CD14-positive monocyte (primary cell): ENCODE results near the gene BID. TPM values are rescaled to one million over a fixed set of nuclear protein-coding genes. Genes with fewer than 3 reads are reported as not detected.
"Not testable (repeated sequence)": the region's sequence is repeated elsewhere in the genome, so short reads cannot be mapped to it uniquely, and the experiment has no call there.

ENCODE experiments used
- DNase-seq, 3 donors: peaks; one replicate each; pipeline ENCODE4 v3.0.0-alpha.2; 2011 to 2022
- H2AFZ ChIP-seq: 2 replicates; pipeline ENCODE4 v1.6.0; 2012; ENCODE audit warnings: mild to moderate bottlenecking, low read depth, low read length, inconsistent platforms; ENCODE audit not compliant: insufficient read depth, poor library complexity, severe bottlenecking
- H3K27ac ChIP-seq, 2 donors: 1 replicate in 1 of 2; 2 replicates in 1 of 2; pipeline ENCODE4 v1.5.1; 2012 to 2013; ENCODE audit warnings: low read length in 2 of 2, control low read depth in 1 of 2, inconsistent platforms in 1 of 2, low read depth in 1 of 2, mild to moderate bottlenecking in 1 of 2
- H3K27me3 ChIP-seq, 2 donors: one replicate each; pipeline versions ENCODE4 v1.6.0 to v1.6.1; 2011 to 2013; ENCODE audit warnings: low read length in 2 of 2; ENCODE audit not compliant: control insufficient read depth in 2 of 2, insufficient read depth in 2 of 2
- H3K36me3 ChIP-seq, 2 donors: replicated peaks in 1 of 2; 1 replicate in 1 of 2; 2 replicates in 1 of 2; pipeline versions ENCODE4 v1.5.1 to v1.6.1; 2012 to 2013; ENCODE audit warnings: low read length in 2 of 2, control low read depth in 1 of 2, inconsistent platforms in 1 of 2, mild to moderate bottlenecking in 1 of 2; ENCODE audit not compliant: insufficient read depth in 2 of 2, control insufficient read depth in 1 of 2
- H3K4me1 ChIP-seq, 2 donors: 1 replicate in 1 of 2; 2 replicates in 1 of 2; pipeline versions ENCODE4 v1.5.1 to v1.6.1; 2012 to 2013; ENCODE audit warnings: low read length in 2 of 2, control low read depth in 1 of 2, inconsistent platforms in 1 of 2, mild to moderate bottlenecking in 1 of 2, moderate library complexity in 1 of 2; ENCODE audit not compliant: insufficient read depth in 2 of 2, control insufficient read depth in 1 of 2
- H3K4me2 ChIP-seq: replicated peaks from 2 replicates; pipeline ENCODE3; 2012; ENCODE audit warnings: low read length, moderate library complexity, mild to moderate bottlenecking; ENCODE audit not compliant: poor library complexity, severe bottlenecking; ENCODE audit errors: extremely low read depth
- H3K4me3 ChIP-seq, 3 experiments: fragments of 200-600 bp in 1 of 3; sonication (generic) in 1 of 3; replicated peaks in 1 of 3; 1 replicate in 2 of 3; 2 replicates in 1 of 3; pipeline ENCODE4 v1.5.1; 2011 to 2013; ENCODE audit warnings: low read length in 3 of 3, mild to moderate bottlenecking in 3 of 3, control low read depth in 2 of 3, low read depth in 2 of 3, inconsistent platforms in 1 of 3, moderate library complexity in 1 of 3
- H3K79me2 ChIP-seq: 2 replicates; pipeline ENCODE4 v1.6.0; 2012; ENCODE audit warnings: mild to moderate bottlenecking, control low read depth, inconsistent platforms, low read length, moderate library complexity; ENCODE audit not compliant: insufficient read depth
- H3K9ac ChIP-seq: 2 replicates; pipeline ENCODE4 v1.6.0; 2017; ENCODE audit warnings: low read length, mild to moderate bottlenecking; ENCODE audit not compliant: insufficient read depth, poor library complexity, severe bottlenecking
- H3K9me3 ChIP-seq, 2 donors: replicated peaks in 1 of 2; 1 replicate in 1 of 2; 2 replicates in 1 of 2; pipeline versions ENCODE4 v1.5.1 to v1.6.1; 2012 to 2013; ENCODE audit warnings: low read length in 2 of 2, control low read depth in 1 of 2; ENCODE audit not compliant: control insufficient read depth in 1 of 2, insufficient read depth in 1 of 2
- H4K20me1 ChIP-seq: 2 replicates; pipeline ENCODE4 v1.6.0; 2012; ENCODE audit warnings: mild to moderate bottlenecking, low read length, control low read depth, moderate library complexity; ENCODE audit not compliant: insufficient read depth
- H3K27ac Mint-ChIP-seq, 7 donors: one replicate each; pipeline ENCODE4 v1.8.0; 2020; ENCODE audit warnings: mild to moderate bottlenecking in 7 of 7, mixed read lengths in 7 of 7, moderate library complexity in 6 of 7, inconsistent platforms in 2 of 7
- H3K27me3 Mint-ChIP-seq, 3 donors: one replicate each; pipeline ENCODE4 v1.8.0; 2021 to 2022; ENCODE audit warnings: low read depth in 3 of 3, mild to moderate bottlenecking in 3 of 3, mixed read lengths in 3 of 3, moderate library complexity in 3 of 3, inconsistent platforms in 1 of 3
- H3K36me3 Mint-ChIP-seq, 2 donors: one replicate each; pipeline ENCODE4 v1.8.0; 2020; ENCODE audit warnings: mixed read lengths in 2 of 2, inconsistent platforms in 1 of 2, mild to moderate bottlenecking in 1 of 2
- H3K4me1 Mint-ChIP-seq: one replicate; pipeline ENCODE4 v1.8.0; 2020; ENCODE audit warnings: mild to moderate bottlenecking, mixed read lengths
- H3K4me3 Mint-ChIP-seq, 2 donors: one replicate each; pipeline ENCODE4 v1.8.0; 2020; ENCODE audit warnings: mild to moderate bottlenecking in 2 of 2, mixed read lengths in 2 of 2, moderate library complexity in 1 of 2
- H3K9me3 Mint-ChIP-seq, 7 donors: one replicate each; pipeline ENCODE4 v1.8.0; 2020 to 2022; ENCODE audit warnings: mixed read lengths in 7 of 7, mild to moderate bottlenecking in 6 of 7, moderate library complexity in 6 of 7, inconsistent platforms in 2 of 7
- WGBS: methylation state at CpG from one replicate; pipeline ENCODE4 v1.1.5; 2013; ENCODE audit warnings: missing lambda C conversion rate; ENCODE audit not compliant: insufficient coverage; 5-methylcytosine and 5-hydroxymethylcytosine counted together
- intact Hi-C, 2 donors: fragments of 100-400 bp; cut with micrococcal nuclease; formaldehyde crosslinking; loops; one replicate each; pipeline versions ENCODE4 v1.15.0 to v1.15.1; 2023
- polyA plus RNA-seq, 3 donors: library from polyadenylated mRNA; depleted of rRNA in 1 of 3; unstranded in 2 of 3; stranded (reverse) in 1 of 3; fragments of 300-500 nt in 2 of 3; fragments of >200 nt in 1 of 3; fragmentation: Illumina TruSeq in 2 of 3; gene quantifications; 1 replicate in 2 of 3; 2 replicates in 1 of 3; pipeline ENCODE4 v1.2.3, GENCODE V29; 2012 to 2021
- TF ChIP-seq, protein P1 (sequence below): fragments of 200-600 bp; IDR thresholded peaks from one replicate; pipeline ENCODE4 v1.8.0; 2022; ENCODE audit warnings: antibody characterized with exemption, mild to moderate bottlenecking

Gene BID
- polyA plus RNA-seq, 3 donors = 199 to 423 (median 391) TPM

GRCh38 chr22:17699696-17700340 lies 74.5 kb downstream of the BID start:
- no peaks in the 10 kb centered on the region for H3K27me3 ChIP-seq
- H3K4me3 ChIP-seq = peak overlapping the region in 1 of 3 experiments; percentile 6
- peaks cover 0 to 4% (median 0%) of the 10 kb centered on the region in 7 donors for H3K9me3 Mint-ChIP-seq
- peaks cover 23 to 37% of the 10 kb centered on the region in 2 donors for H3K36me3 ChIP-seq
- no peaks in the 10 kb centered on the region for H4K20me1 ChIP-seq
- peaks cover 28 to 36% of the 10 kb centered on the region in 2 donors for H3K36me3 Mint-ChIP-seq
- peaks cover 46% of the 10 kb centered on the region for H3K4me1 Mint-ChIP-seq
- H3K27ac Mint-ChIP-seq = peak overlapping the region; percentile 33 to 87 (median 78)
- no peaks in the 10 kb centered on the region for H3K9me3 ChIP-seq
- H3K27ac ChIP-seq = peak overlapping the region in 1 of 2 donors; percentile 47
- DNase-seq = peak; percentile 62 to 78 (median 68)
- intact Hi-C loops = no loop called here
- TF ChIP-seq, protein P1, sequence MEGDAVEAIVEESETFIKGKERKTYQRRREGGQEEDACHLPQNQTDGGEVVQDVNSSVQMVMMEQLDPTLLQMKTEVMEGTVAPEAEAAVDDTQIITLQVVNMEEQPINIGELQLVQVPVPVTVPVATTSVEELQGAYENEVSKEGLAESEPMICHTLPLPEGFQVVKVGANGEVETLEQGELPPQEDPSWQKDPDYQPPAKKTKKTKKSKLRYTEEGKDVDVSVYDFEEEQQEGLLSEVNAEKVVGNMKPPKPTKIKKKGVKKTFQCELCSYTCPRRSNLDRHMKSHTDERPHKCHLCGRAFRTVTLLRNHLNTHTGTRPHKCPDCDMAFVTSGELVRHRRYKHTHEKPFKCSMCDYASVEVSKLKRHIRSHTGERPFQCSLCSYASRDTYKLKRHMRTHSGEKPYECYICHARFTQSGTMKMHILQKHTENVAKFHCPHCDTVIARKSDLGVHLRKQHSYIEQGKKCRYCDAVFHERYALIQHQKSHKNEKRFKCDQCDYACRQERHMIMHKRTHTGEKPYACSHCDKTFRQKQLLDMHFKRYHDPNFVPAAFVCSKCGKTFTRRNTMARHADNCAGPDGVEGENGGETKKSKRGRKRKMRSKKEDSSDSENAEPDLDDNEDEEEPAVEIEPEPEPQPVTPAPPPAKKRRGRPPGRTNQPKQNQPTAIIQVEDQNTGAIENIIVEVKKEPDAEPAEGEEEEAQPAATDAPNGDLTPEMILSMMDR = no peak
- no peaks in the 10 kb centered on the region for H3K27me3 Mint-ChIP-seq
- H3K4me2 ChIP-seq = peak overlapping the region; percentile 40
- WGBS = 60% methylated on average over 1 of the region's 7 CpGs
- H2AFZ ChIP-seq = peak overlapping the region; percentile 9
- no peak overlapping the region for H3K9ac ChIP-seq
- H3K79me2 ChIP-seq = peaks cover 49% of the 10 kb centered on the region
- peaks cover 38 to 50% of the 10 kb centered on the region in 2 donors for H3K4me1 ChIP-seq
- H3K4me3 Mint-ChIP-seq = peak overlapping the region in 1 of 2 donors; percentile 56

- no peaks in the 10 kb centered on the region for H4K20me1 ChIP-seq
- peaks cover 22 to 38% of the 10 kb centered on the region in 2 donors for H3K36me3 ChIP-seq
- H3K79me2 ChIP-seq = peaks cover 53% of the 10 kb centered on the region
- no peaks in the 10 kb centered on the region for H3K27me3 Mint-ChIP-seq
- intact Hi-C loops = no loop called here
- H3K4me3 ChIP-seq = no peak overlapping the region
- peaks cover 28 to 33% of the 10 kb centered on the region in 2 donors for H3K36me3 Mint-ChIP-seq
- peaks cover 39 to 50% of the 10 kb centered on the region in 2 donors for H3K4me1 ChIP-seq
- no peak overlapping the region for H3K4me3 Mint-ChIP-seq
- DNase-seq = no peak
- no peaks in the 10 kb centered on the region for H3K27me3 ChIP-seq
- no peak overlapping the region for H2AFZ ChIP-seq
- H3K4me1 Mint-ChIP-seq = peaks cover 47% of the 10 kb centered on the region
- H3K9me3 ChIP-seq = no peaks in the 10 kb centered on the region
- TF ChIP-seq, protein P1 = no peak
- H3K9me3 Mint-ChIP-seq = peaks cover 0 to 4% (median 0%) of the 10 kb centered on the region in 7 donors
- H3K27ac Mint-ChIP-seq = peak overlapping the region in 6 of 7 donors; percentile 66 to 89 (median 78)
- H3K27ac ChIP-seq = peak overlapping the region in 1 of 2 donors; percentile 47
- no peak overlapping the region for H3K4me2 ChIP-seq
- no peak overlapping the region for H3K9ac ChIP-seq
These were observed 75.3 kb downstream of the BID start for GRCh38 chr22:17698948-17699347.

DNA sequence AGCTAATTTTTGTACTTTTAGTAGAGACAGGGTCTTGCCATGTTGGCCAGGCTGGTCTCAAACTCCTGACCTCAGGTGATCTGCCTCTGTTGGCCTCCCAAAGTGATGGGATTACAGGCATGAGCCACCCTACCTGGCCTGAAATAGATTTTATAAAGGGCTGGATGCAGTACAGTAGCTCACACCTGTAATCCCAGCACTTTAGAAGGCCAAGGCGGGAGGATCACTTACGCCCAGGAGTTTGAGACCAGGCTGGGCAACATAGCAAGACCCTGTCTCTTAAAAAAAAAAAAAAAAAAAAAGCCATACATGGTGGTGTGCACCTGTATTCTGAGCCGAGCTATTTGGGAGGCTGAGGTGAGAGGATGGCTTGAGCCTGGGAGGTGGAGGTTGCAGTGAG lies 76.0 kb downstream of the BID start:
- H4K20me1 ChIP-seq, H3K27me3 ChIP-seq, DNase-seq, H3K9me3 ChIP-seq, H3K4me3 ChIP-seq, H3K4me2 ChIP-seq, H3K4me3 Mint-ChIP-seq, H3K27me3 Mint-ChIP-seq, H2AFZ ChIP-seq, intact Hi-C loops, H3K9ac ChIP-seq, H3K9me3 Mint-ChIP-seq: not testable (repeated sequence)
- Mint-ChIP-seq H3K36me3 (peaks cover 24 to 35% of the 10 kb centered on the region in 2 donors), H3K27ac (peak overlapping the region in 5 of 7 donors; percentile 73 to 89 (median 80)), H3K4me1 (peaks cover 44% of the 10 kb centered on the region)
- peaks cover 16 to 31% of the 10 kb centered on the region in 2 donors for H3K36me3 ChIP-seq
- WGBS = no CpG with 5 or more reads among the region's 3 CpGs
- peaks cover 54% of the 10 kb centered on the region for H3K79me2 ChIP-seq
- H3K27ac ChIP-seq = peak overlapping the region in 1 of 2 donors; percentile 47
- H3K4me1 ChIP-seq = peaks cover 39 to 50% of the 10 kb centered on the region in 2 donors
